SK-N-SH treated with all-trans-retinoic acid at 6 μM for 48 hours (cell line): Measurements from ENCODE around the gene UNKL.

ENCODE experiments used
- CREB5 ChIP-seq: fragments of 250-450 bp; sonication (Bioruptor Pico); IDR thresholded peaks from 2 replicates; pipeline ENCODE4 v1.5.1; 2020; ENCODE audit warnings: low read depth, mild to moderate bottlenecking, moderate library complexity
- OSR1 ChIP-seq: fragments of 250-450 bp; sonication (Bioruptor Pico); IDR thresholded peaks from 2 replicates; pipeline ENCODE4 v1.8.0; 2022; ENCODE audit warnings: moderate library complexity, mild to moderate bottlenecking, inconsistent platforms
- PATZ1 ChIP-seq: fragments of 250-450 bp; sonication (Bioruptor Pico); IDR thresholded peaks from 2 replicates; pipeline ENCODE4 v1.8.0; 2020; ENCODE audit warnings: mild to moderate bottlenecking, moderate library complexity, borderline replicate concordance
- RARB ChIP-seq: fragments of 250-450 bp; sonication (Bioruptor Pico); IDR thresholded peaks from 2 replicates; pipeline ENCODE4 v1.8.0; 2021; ENCODE audit warnings: mild to moderate bottlenecking, moderate library complexity
- ZNF70 ChIP-seq: fragments of 450-650 bp; formaldehyde crosslinking; IDR thresholded peaks from 2 replicates; pipeline ENCODE4 v1.5.0; 2020; ENCODE audit warnings: mild to moderate bottlenecking, moderate library complexity
- TF ChIP-seq, protein P1 (sequence below): fragments of 250-450 bp; sonication (Bioruptor Pico); IDR thresholded peaks from 2 replicates; pipeline ENCODE4 v1.5.0; 2020; ENCODE audit warnings: mild to moderate bottlenecking, moderate library complexity

DNA sequence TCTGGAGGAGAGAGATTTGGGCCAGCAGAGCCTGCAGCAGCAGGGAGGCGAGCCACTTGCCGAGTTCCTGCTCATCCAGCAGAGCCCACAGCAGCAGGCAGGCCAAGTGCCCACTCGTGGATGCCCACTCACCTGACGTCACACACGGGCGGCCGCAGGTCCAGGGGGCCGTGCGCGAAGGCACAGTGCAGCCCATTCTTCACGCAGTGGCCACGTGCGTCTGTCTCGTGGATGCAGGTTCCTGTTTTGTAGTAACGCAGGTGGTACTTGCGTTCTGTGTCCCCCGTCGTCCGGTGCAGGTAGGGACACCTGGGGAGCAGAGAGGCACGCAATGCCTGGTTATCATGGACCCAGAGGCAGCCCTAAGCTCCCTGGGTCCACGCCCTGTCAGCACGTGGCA, 11.5 kb downstream of the UNKL start:
- TF ChIP-seq RARB (CRISPR knock-in tag): no peak
- TF ChIP-seq ZNF70: no peak
- TF ChIP-seq PATZ1 (CRISPR knock-in tag): no peak
- TF ChIP-seq OSR1: no peak
- TF ChIP-seq, protein P1, sequence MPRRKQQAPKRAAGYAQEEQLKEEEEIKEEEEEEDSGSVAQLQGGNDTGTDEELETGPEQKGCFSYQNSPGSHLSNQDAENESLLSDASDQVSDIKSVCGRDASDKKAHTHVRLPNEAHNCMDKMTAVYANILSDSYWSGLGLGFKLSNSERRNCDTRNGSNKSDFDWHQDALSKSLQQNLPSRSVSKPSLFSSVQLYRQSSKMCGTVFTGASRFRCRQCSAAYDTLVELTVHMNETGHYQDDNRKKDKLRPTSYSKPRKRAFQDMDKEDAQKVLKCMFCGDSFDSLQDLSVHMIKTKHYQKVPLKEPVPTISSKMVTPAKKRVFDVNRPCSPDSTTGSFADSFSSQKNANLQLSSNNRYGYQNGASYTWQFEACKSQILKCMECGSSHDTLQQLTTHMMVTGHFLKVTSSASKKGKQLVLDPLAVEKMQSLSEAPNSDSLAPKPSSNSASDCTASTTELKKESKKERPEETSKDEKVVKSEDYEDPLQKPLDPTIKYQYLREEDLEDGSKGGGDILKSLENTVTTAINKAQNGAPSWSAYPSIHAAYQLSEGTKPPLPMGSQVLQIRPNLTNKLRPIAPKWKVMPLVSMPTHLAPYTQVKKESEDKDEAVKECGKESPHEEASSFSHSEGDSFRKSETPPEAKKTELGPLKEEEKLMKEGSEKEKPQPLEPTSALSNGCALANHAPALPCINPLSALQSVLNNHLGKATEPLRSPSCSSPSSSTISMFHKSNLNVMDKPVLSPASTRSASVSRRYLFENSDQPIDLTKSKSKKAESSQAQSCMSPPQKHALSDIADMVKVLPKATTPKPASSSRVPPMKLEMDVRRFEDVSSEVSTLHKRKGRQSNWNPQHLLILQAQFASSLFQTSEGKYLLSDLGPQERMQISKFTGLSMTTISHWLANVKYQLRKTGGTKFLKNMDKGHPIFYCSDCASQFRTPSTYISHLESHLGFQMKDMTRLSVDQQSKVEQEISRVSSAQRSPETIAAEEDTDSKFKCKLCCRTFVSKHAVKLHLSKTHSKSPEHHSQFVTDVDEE (CRISPR knock-in tag): no peak
- TF ChIP-seq CREB5 (CRISPR knock-in tag): no peak
